Adrenal gland (tissue), 5 donors: Measurements from ENCODE around the gene SALL3.

Experiments used
- POLR2A ChIP-seq, 2 donors: fragments of 450-650 bp; IDR thresholded peaks; one replicate each; pipeline ENCODE4 v1.6.1; 2017; ENCODE audit warnings: antibody characterized with exemption in 2 of 2, mild to moderate bottlenecking in 2 of 2, moderate library complexity in 1 of 2
- TF ChIP-seq, protein P1 (sequence below), 6 experiments: fragments of 450-650 bp in 4 of 6; fragments of 200-600 bp in 2 of 6; sonication (generic) in 1 of 6; IDR thresholded peaks; 1 replicate in 5 of 6; 2 replicates in 1 of 6; pipeline versions ENCODE4 v1.5.1 to v1.8.0; 2016 to 2021; ENCODE audit warnings: antibody characterized with exemption in 6 of 6, mild to moderate bottlenecking in 2 of 6, moderate library complexity in 1 of 6
- donor health status: DM: no; HTN: no; CAD: no.

DNA sequence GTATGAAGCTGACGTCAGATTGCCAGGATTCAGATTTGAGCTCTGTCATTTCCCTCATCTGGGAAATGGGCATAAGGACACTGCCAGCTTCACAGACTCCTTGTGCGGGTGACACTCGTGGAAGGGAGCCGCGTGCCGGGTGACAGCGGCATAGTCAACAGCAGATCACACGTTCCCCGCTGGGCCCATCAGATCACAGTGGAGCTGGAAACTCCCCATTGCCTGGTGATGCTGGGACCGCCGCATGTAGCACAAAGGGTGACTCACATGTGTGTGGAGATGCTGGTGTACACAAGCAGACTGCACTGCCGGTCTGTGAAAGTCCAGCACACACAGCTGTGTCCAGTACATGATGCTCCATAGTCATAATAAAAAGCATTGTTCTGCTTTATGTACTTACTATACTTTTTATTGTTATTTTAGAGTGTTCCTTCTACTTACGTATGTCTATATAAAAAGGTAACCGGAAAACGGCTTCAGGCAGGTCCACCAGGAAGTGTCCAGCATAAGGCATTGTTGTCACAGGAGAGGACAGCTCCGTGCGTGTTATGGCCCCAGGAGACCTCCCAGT is 31.8 kb downstream of the SALL3 start:
- TF ChIP-seq, protein P1, sequence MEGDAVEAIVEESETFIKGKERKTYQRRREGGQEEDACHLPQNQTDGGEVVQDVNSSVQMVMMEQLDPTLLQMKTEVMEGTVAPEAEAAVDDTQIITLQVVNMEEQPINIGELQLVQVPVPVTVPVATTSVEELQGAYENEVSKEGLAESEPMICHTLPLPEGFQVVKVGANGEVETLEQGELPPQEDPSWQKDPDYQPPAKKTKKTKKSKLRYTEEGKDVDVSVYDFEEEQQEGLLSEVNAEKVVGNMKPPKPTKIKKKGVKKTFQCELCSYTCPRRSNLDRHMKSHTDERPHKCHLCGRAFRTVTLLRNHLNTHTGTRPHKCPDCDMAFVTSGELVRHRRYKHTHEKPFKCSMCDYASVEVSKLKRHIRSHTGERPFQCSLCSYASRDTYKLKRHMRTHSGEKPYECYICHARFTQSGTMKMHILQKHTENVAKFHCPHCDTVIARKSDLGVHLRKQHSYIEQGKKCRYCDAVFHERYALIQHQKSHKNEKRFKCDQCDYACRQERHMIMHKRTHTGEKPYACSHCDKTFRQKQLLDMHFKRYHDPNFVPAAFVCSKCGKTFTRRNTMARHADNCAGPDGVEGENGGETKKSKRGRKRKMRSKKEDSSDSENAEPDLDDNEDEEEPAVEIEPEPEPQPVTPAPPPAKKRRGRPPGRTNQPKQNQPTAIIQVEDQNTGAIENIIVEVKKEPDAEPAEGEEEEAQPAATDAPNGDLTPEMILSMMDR (IDR thresholded peaks at IDR 0.05): no peak
- TF ChIP-seq POLR2A (IDR thresholded peaks at IDR 0.05): no peak
